ENCODE results near the gene OSGEP.

- TF ChIP-seq POLR2A (IDR thresholded peaks at IDR 0.05), result no peak
- TF ChIP-seq, protein P1, sequence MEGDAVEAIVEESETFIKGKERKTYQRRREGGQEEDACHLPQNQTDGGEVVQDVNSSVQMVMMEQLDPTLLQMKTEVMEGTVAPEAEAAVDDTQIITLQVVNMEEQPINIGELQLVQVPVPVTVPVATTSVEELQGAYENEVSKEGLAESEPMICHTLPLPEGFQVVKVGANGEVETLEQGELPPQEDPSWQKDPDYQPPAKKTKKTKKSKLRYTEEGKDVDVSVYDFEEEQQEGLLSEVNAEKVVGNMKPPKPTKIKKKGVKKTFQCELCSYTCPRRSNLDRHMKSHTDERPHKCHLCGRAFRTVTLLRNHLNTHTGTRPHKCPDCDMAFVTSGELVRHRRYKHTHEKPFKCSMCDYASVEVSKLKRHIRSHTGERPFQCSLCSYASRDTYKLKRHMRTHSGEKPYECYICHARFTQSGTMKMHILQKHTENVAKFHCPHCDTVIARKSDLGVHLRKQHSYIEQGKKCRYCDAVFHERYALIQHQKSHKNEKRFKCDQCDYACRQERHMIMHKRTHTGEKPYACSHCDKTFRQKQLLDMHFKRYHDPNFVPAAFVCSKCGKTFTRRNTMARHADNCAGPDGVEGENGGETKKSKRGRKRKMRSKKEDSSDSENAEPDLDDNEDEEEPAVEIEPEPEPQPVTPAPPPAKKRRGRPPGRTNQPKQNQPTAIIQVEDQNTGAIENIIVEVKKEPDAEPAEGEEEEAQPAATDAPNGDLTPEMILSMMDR (IDR thresholded peaks at IDR 0.05), result no peak
Observed at GRCh38 chr14:20435582-20436362, 18.8 kb downstream of the OSGEP start, which contains the start of gene KLHL33.
